PC-3 (cell line): ENCODE data around the gene CNRIP1. TPM values are rescaled to one million over a fixed set of nuclear protein-coding genes. Genes with fewer than 3 reads are reported as not detected.
A peak's percentile ranks its signal among the peaks of the same experiment; 100 is the strongest.

Source experiments
- ATAC-seq: fragments of 200-7000 bp; cut with Tn5 transposase; 2 replicates; pipeline ENCODE4 v1.9.1; 2020; ENCODE audit warnings: mild to moderate bottlenecking, moderate library complexity
- BruUV-seq: library from RNA; stranded (reverse); fragments of 400-500 nt; replicated peaks from 2 replicates; lab custom pipeline; 2021; lab: Mats Ljungman, UMichigan
- CTCF ChIA-PET: fragments of 300-600 bp; sonication (Branson Sonifier 250); formaldehyde crosslinking; loops from one replicate; lab custom pipeline; 2022; ENCODE audit warnings: antibody characterized with exemption; lab: Charles Lee
- POLR2A ChIA-PET: fragments of 300-600 bp; sonication (Branson Sonifier 250); formaldehyde crosslinking; loops from one replicate; lab custom pipeline; 2022; ENCODE audit warnings: antibody characterized with exemption; ENCODE audit not compliant: unreplicated experiment; lab: Charles Lee
- DNase-seq: peaks from one replicate; pipeline ENCODE4 v3.0.0-alpha.2; 2015
- H2AFZ ChIP-seq: fragments of 300-600 bp; sonication (generic); 2 replicates; pipeline ENCODE4 v1.6.0; 2016; ENCODE audit warnings: antibody characterized with exemption, low read length
- H3F3A ChIP-seq: fragments of 300-600 bp; sonication (generic); one replicate; pipeline ENCODE4 v1.6.0; 2017; ENCODE audit warnings: antibody characterized with exemption, low read length, control low read depth, mild to moderate bottlenecking; ENCODE audit not compliant: unreplicated experiment
- H3K27ac ChIP-seq: fragments of 300-600 bp; sonication (generic); 2 replicates; pipeline ENCODE4 v1.5.1; 2016; ENCODE audit warnings: mild to moderate bottlenecking, low read length
- H3K27me3 ChIP-seq: fragments of 300-600 bp; sonication (generic); 2 replicates; pipeline ENCODE4 v1.6.1; 2016; ENCODE audit warnings: low read length, mixed read lengths
- H3K36me3 ChIP-seq: fragments of 300-600 bp; sonication (generic); 2 replicates; pipeline ENCODE4 v1.6.1; 2016; ENCODE audit warnings: low read depth, mixed run types, low read length, mixed read lengths
- H3K4me1 ChIP-seq: fragments of 300-600 bp; sonication (generic); 2 replicates; pipeline ENCODE4 v1.5.1; 2016; ENCODE audit warnings: low read length; ENCODE audit not compliant: insufficient read depth
- H3K4me2 ChIP-seq: fragments of 300-600 bp; sonication (generic); 2 replicates; pipeline ENCODE4 v1.6.0; 2016; ENCODE audit warnings: low read length
- H3K4me3 ChIP-seq: fragments of 300-600 bp; sonication (generic); 2 replicates; pipeline ENCODE4 v1.5.1; 2016; ENCODE audit warnings: mild to moderate bottlenecking, low read length, mixed read lengths
- H3K79me2 ChIP-seq: fragments of 300-600 bp; sonication (generic); 2 replicates; pipeline ENCODE4 v1.6.1; 2017; ENCODE audit warnings: low read length, mixed read lengths
- H3K9ac ChIP-seq: fragments of 300-600 bp; sonication (generic); 2 replicates; pipeline ENCODE4 v1.6.0; 2016; ENCODE audit warnings: mild to moderate bottlenecking, low read length
- H3K9me2 ChIP-seq: fragments of 300-600 bp; sonication (generic); replicated peaks from 2 replicates; pipeline ENCODE4 v1.6.1; 2016; ENCODE audit warnings: mixed run types, low read length, mixed read lengths
- H3K9me3 ChIP-seq: fragments of 300-600 bp; sonication (generic); 2 replicates; pipeline ENCODE4 v1.6.1; 2016; ENCODE audit warnings: low read length, mixed read lengths
- H4K20me1 ChIP-seq: fragments of 300-600 bp; sonication (generic); 2 replicates; pipeline ENCODE4 v1.6.1; 2016; ENCODE audit warnings: low read length, mixed read lengths
- CTCF ChIP-seq: fragments of 300-600 bp; sonication (generic); conservative IDR thresholded peaks from 2 replicates; pipeline ENCODE4 v1.5.1; 2017; ENCODE audit warnings: antibody characterized with exemption, low read depth, mild to moderate bottlenecking, low read length
- EZH2 ChIP-seq: fragments of 300-600 bp; sonication (generic); IDR thresholded peaks from one replicate; pipeline ENCODE4 v1.6.1; 2017; ENCODE audit warnings: antibody characterized with exemption, mild to moderate bottlenecking, low read length; ENCODE audit not compliant: unreplicated experiment
- EZH2phosphoT487 ChIP-seq: fragments of 300-600 bp; sonication (generic); IDR thresholded peaks from 2 replicates; pipeline ENCODE4 v1.6.1; 2018; ENCODE audit warnings: mild to moderate bottlenecking, antibody characterized with exemption, low read length, borderline replicate concordance
- intact Hi-C: fragments of 100-400 bp; cut with micrococcal nuclease; formaldehyde crosslinking; loops from 2 replicates; pipeline ENCODE4 v1.9.0; 2023
- total RNA-seq: library from RNA; depleted of rRNA; stranded (reverse); fragments of >200 nt; gene quantifications from 2 replicates; pipeline ENCODE4 v1.2.3, GENCODE V29; 2014; rRNA removed

The CNRIP1 gene
- total RNA-seq, 1 experiment from 2014 or later, result 11.7 TPM

GRCh38 chr2:68245066-68245465 lies 74.7 kb downstream of the CNRIP1 start:
- no peaks in the 10 kb centered on the region for H3K9me2 ChIP-seq
- no peaks in the 10 kb centered on the region for H3K27me3 ChIP-seq
- H3K79me2 ChIP-seq, result peaks cover 100% of the 10 kb centered on the region
- H4K20me1 ChIP-seq, result peaks cover 74% of the 10 kb centered on the region
- H3K4me1 ChIP-seq, result peaks cover 22% of the 10 kb centered on the region
- BruUV-seq, result no TSS peak
- H3K36me3 ChIP-seq, result no peaks in the 10 kb centered on the region
- H2AFZ ChIP-seq, result no peak overlapping the region
- H3K9me3 ChIP-seq, result no peaks in the 10 kb centered on the region
- no peak overlapping the region for H3K4me3 ChIP-seq
- DNase-seq (no peak), ATAC-seq (no peak)
- H3K9ac ChIP-seq, result no peak overlapping the region
- POLR2A ChIA-PET, result interaction anchor here (0.6 kb wide), 1 partner anchor 69 kb away, joined by 3 read pairs; no protein-coding TSS in a partner anchor
- intact Hi-C loops, result no loop called here
- no peaks in the 10 kb centered on the region for H3F3A ChIP-seq
- no peak overlapping the region for H3K27ac ChIP-seq
- no peak for TF ChIP-seq EZH2
- no peak for TF ChIP-seq CTCF
- TF ChIP-seq EZH2phosphoT487, result no peak
- CTCF ChIA-PET, result no interaction called here
- no peak overlapping the region for H3K4me2 ChIP-seq

GRCh38 chr2:68244456-68244855 lies 75.3 kb downstream of the CNRIP1 start:
- no peak overlapping the region for H3K4me2 ChIP-seq
- no TSS peak for BruUV-seq
- TF ChIP-seq EZH2, result no peak
- 0 out of 2 replicates have a peak, but pooled peaks have one; percentile 14 for TF ChIP-seq CTCF
- no peaks in the 10 kb centered on the region for H3F3A ChIP-seq
- no peaks in the 10 kb centered on the region for H3K9me3 ChIP-seq
- no peak for ATAC-seq
- no peak overlapping the region for H3K9ac ChIP-seq
- H3K79me2 ChIP-seq, result peaks cover 100% of the 10 kb centered on the region
- H3K27ac ChIP-seq, result no peak overlapping the region
- no peak for DNase-seq
- no peak overlapping the region for H2AFZ ChIP-seq
- POLR2A ChIA-PET, result interaction anchor here (0.6 kb wide), 1 partner anchor 68 kb away, joined by 3 read pairs; no protein-coding TSS in a partner anchor
- no peaks in the 10 kb centered on the region for H3K36me3 ChIP-seq
- peaks cover 74% of the 10 kb centered on the region for H4K20me1 ChIP-seq
- no peaks in the 10 kb centered on the region for H3K27me3 ChIP-seq
- CTCF ChIA-PET, result no interaction called here
- peaks cover 22% of the 10 kb centered on the region for H3K4me1 ChIP-seq
- no peak overlapping the region for H3K4me3 ChIP-seq
- H3K9me2 ChIP-seq, result no peaks in the 10 kb centered on the region
- intact Hi-C loops, result no loop called here

Other genes with a start within 250 kb of the CNRIP1 start
- 50.8 and 64.1 TPM in 2 replicates for gene PNO1, start 162.1 kb downstream of the CNRIP1 start, total RNA-seq
- 13.7 and 21.8 TPM in 2 replicates for gene PPP3R1, start 67.4 kb downstream of the CNRIP1 start, total RNA-seq
- not detected in 2 replicates for gene PLEK, start 45.3 kb upstream of the CNRIP1 start, total RNA-seq
- 0.52 and 0.91 TPM in 2 replicates for gene FBXO48, start 147.3 kb upstream of the CNRIP1 start, total RNA-seq
- 0.69 and 2.4 TPM in 2 replicates for gene APLF, start 147.6 kb upstream of the CNRIP1 start, total RNA-seq